ENCODE measurements around the gene FIP1L1. TPM values are rescaled to one million over a fixed set of nuclear protein-coding genes. Genes with fewer than 3 reads are reported as not detected.

Gene FIP1L1, protein sequence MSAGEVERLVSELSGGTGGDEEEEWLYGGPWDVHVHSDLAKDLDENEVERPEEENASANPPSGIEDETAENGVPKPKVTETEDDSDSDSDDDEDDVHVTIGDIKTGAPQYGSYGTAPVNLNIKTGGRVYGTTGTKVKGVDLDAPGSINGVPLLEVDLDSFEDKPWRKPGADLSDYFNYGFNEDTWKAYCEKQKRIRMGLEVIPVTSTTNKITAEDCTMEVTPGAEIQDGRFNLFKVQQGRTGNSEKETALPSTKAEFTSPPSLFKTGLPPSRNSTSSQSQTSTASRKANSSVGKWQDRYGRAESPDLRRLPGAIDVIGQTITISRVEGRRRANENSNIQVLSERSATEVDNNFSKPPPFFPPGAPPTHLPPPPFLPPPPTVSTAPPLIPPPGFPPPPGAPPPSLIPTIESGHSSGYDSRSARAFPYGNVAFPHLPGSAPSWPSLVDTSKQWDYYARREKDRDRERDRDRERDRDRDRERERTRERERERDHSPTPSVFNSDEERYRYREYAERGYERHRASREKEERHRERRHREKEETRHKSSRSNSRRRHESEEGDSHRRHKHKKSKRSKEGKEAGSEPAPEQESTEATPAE
- 30.3 and 43.9 TPM in 2 replicates for total RNA-seq

DNA sequence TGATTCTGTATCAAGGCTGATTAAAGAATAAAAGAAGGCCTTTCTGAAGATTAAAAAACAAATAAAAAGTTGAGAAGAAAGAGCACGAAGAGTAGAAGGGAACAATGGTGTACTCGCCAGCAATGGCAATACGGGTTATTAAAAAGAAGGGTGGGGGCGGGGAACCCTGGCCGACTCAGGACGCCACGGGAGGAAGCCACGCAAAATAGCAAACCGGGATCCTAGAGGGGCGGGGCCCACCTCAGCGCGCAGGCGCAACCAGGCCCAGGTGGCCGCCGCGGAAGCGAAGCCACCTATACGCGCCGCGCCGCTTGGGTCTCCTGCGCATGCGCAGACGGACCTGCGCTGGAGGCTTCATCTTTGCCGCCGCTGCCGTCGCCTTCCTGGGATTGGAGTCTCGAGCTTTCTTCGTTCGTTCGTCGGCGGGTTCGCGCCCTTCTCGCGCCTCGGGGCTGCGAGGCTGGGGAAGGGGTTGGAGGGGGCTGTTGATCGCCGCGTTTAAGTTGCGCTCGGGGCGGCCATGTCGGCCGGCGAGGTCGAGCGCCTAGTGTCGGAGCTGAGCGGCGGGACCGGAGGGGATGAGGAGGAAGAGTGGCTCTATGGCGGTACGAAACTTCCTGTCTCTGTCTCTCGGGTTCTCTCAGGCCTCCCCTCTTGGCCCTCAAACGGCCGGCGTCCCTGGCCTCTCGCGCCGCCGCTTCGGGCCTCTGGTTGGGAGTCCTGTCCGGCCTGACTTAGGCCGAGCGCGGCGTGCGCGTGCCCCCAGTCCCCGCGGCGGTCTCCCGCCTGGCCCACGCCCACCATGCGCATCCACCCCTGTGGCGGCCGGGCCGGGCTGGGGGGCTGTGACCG, at the start of gene FIP1L1:
TSS of gene FIP1L1 (plus strand) at position 323 of the 852 bp plus-strand sequence. CDS start at position 521, 198 bp downstream.

GRCh38 chr4:53365486-53366300, 11.7 kb upstream of the FIP1L1 start, which contains the start of gene SCFD2:
Gene SCFD2 (minus strand): TSS chr4:53366061.

Other genes with a start within 250 kb of the FIP1L1 start
- 18.6 and 27.2 TPM in 2 replicates for gene SCFD2, start 11.6 kb upstream of the FIP1L1 start, total RNA-seq
- gene LNX1, start 213.8 kb downstream of the FIP1L1 start, total RNA-seq, result 2.9 and 7.6 TPM in 2 replicates